GM12874 (cell line): Measurements from ENCODE around the gene PYGB.

ENCODE experiments used
- TF ChIP-seq, protein P1 (sequence below): IDR thresholded peaks from 2 replicates; pipeline ENCODE4 v1.5.1; 2011; ENCODE audit warnings: low read depth, mild to moderate bottlenecking, control low read depth, low read length, moderate library complexity; ENCODE audit not compliant: insufficient read depth

Gene PYGB

DNA sequence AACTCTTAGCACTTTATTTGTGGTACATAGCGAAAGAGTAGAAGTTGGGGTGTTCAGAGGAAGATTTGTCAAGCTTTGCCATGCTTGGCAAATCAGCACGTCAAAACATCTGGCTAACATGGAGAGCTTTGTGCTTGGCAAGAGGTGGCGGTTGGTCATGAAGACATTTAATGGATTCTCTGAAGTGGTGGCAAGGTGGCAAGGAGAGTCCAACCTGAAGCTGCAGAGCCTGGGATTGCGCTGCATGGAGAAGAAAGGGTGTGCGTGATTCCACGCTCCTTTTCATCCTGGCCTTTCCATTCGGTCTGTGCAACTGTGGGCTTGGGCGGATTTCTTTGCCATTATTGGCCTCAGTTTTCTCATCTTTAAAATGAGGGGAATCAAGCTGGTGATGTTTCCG, 3.1 kb downstream of the PYGB start:
- TF ChIP-seq, protein P1, sequence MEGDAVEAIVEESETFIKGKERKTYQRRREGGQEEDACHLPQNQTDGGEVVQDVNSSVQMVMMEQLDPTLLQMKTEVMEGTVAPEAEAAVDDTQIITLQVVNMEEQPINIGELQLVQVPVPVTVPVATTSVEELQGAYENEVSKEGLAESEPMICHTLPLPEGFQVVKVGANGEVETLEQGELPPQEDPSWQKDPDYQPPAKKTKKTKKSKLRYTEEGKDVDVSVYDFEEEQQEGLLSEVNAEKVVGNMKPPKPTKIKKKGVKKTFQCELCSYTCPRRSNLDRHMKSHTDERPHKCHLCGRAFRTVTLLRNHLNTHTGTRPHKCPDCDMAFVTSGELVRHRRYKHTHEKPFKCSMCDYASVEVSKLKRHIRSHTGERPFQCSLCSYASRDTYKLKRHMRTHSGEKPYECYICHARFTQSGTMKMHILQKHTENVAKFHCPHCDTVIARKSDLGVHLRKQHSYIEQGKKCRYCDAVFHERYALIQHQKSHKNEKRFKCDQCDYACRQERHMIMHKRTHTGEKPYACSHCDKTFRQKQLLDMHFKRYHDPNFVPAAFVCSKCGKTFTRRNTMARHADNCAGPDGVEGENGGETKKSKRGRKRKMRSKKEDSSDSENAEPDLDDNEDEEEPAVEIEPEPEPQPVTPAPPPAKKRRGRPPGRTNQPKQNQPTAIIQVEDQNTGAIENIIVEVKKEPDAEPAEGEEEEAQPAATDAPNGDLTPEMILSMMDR: no peak

DNA sequence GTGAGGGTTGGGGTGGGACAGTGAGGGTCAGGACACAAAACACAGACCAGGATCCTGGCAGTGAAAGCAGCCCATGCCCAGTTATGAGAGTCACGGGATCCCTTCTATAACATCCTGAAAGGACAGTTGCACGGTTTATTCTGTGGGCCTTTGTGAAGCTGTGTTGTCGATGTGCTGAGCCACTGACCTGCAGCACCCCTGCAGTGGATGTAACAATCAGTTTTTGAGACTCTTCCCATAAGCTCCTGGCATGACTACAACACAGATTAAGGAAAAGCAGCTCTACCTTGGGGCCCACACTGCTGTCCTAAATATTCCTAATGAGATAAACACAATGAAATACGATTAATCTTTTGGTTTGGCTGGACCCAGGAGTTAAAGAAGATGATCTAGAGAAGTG, 3.7 kb downstream of the PYGB start:
- TF ChIP-seq, protein P1: no peak

DNA sequence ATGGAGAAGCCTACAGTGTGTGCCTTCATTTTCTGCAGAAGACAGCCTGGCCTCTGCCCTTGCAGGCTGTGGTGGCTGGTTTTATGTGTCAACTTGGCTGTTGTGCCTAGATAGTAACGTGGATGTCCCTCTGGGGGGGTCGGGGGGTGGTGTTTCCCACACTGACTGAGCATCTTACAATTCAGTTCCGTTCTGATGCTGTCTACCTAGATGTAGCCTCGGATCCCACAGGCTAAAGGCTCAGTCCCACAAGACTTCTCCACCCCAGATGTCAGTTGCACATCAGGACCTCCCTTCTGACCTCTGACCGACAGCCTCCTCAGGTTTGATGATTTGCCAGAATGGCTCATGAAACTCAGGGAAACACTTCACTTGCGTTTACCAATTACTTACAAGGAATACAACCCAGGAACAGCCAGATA, 4.4 kb downstream of the PYGB start:
- TF ChIP-seq, protein P1: no peak

DNA sequence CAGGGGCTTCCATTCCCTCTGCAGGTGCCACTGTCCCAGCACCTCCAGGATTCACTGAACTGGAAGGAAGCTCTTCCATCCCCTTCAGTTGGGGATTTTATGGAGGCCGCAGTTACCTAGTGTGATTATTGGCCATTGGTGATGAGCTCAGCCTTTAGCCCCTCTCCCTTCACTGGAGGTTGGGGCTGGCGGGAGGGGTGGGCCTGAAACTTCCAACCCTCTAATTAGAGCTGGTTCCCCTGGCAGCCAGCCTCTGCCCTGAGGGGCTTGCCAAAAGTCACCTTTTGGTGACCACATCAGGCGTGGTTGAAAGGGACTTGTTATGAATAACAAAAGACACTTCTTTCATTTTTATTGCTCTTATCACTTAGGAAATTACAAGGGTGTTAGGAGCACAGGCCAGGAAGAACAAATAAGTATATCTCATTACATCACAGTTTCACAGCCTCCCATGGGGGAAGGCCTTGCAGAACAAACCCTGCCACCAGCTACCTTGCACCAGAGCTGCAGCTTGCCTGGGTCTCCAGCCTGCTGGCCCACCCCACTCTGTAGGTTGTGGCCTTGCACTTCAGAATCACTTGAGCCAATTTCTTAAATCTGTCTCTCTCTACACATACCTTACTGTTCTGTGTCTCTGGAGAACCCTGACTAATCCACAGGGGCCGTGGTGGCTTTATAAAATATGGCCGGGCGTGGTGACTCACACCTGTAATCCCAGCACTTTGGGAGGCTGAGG, 5.0 kb downstream of the PYGB start:
- TF ChIP-seq, protein P1: no peak

DNA sequence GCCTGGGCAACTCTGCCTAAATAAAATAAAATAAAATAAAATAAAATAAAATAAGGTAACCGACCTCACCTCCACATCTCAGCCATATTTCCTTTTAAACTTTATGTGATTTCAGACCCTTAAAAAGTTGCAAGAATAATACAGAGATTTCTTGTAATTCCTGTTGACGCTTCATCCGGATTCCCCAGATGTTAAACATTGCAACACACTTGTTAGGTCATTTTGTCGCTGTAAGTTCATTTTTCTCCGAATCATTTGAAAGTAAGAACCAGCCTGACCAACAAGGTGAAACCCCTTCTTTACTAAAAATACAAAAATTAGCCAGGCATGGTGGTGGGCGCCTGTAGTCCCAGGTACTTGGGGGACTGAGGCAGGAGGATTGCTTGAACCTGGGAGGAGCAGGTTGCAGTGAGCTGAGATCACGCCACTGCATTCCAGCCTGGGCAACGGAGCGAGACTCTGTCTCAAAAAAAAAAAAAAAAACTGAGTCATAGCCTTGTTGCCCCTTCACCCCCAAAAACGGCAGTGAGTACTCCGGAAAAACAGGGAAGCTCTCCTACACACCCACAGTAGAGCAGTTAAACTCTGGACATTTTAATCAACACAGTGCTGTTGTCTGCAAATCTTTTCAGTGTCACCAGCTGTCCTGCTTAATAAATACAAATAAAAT, 5.9 kb downstream of the PYGB start:
- TF ChIP-seq, protein P1: no peak

DNA sequence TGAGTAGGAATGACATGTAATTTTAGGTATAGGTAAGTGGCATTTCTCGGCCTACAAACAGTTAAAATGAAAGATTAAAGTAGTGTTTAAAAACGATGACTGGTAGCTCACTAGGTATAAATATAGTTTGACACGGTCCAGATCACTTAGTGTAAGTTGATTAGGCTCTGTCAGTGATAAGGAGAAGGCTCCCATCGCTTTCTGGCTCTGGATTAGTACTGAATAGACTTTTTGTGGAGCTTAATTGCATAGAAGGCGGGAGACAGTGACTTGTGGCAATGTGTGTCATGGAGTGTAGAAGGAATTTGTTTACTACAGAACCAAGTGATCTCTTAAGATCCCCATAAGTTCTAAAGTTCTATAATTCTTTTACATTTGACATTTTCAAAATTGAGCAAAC, 6.7 kb downstream of the PYGB start:
- TF ChIP-seq, protein P1: no peak

DNA sequence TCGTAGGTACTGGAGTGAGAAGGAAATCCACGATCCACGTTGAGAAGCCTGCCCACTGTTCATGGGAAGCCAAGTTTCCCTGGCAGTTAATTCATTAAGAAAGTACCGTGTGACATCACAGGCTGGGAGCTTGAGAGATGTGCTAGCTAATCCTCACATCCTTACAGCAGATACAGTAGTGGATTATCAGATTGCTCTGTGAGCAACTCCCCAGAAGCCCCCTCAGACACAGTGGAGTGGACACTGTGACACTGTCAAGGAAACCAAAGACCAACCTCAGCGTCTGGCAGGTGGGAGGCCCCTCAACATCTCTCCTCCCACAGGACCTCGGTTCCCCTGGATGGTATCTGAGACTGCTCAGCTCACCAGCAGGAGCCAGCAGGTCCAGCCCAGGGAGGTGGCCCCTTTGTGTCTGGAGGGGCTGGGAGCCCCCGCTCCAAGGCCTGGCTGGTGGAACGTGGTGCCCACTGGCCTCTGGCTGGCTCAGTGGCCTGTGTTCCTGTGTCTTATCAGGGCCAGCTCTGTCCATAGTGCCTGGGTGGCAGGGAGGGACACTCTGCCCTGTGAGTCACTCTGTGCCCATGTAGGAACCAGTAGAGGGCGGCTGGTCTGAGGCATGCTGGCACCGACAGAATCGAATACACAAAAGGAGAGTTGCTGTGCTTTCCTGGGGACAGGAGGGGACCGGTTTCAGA, 7.2 kb downstream of the PYGB start:
- TF ChIP-seq, protein P1: no peak
